ENCODE results near the gene MOCS1. TPM values are rescaled to one million over a fixed set of nuclear protein-coding genes. Genes with fewer than 3 reads are reported as not detected.
A peak's percentile ranks its signal among the peaks of the same experiment; 100 is the strongest.

The MOCS1 gene
- 10 to 100 TPM; 23.4 to 39.8 (median 33.1) TPM for total RNA-seq

GRCh38 chr6:39934131-39934757, at the start of gene MOCS1:
Gene MOCS1 (minus strand): TSS chr6:39934462. CDS start chr6:39934417, 45 bp downstream.
- Histone ChIP-seq H3K4me3 (replicated peaks in 1 of 3) (peak within 1 kb of the TSS; percentile 59 to 77 (median 73)), H3K9me3 (no peaks in the 10 kb centered on the region), H3K27me3 (no peaks in the 10 kb centered on the region), H3K36me3 (no peaks in the 10 kb centered on the region), H3K4me1 (peaks cover 26 to 33% of the 10 kb centered on the region in 2 donors), H3K27ac (peak within 1 kb of the TSS; percentile 73 to 92 (median 79))
- DNase-seq = peak; percentile 86 to 89
- TF ChIP-seq POLR2A (IDR thresholded peaks at IDR 0.05) = peak in 1 of 2 donors; percentile 68
- TF ChIP-seq, protein P1, sequence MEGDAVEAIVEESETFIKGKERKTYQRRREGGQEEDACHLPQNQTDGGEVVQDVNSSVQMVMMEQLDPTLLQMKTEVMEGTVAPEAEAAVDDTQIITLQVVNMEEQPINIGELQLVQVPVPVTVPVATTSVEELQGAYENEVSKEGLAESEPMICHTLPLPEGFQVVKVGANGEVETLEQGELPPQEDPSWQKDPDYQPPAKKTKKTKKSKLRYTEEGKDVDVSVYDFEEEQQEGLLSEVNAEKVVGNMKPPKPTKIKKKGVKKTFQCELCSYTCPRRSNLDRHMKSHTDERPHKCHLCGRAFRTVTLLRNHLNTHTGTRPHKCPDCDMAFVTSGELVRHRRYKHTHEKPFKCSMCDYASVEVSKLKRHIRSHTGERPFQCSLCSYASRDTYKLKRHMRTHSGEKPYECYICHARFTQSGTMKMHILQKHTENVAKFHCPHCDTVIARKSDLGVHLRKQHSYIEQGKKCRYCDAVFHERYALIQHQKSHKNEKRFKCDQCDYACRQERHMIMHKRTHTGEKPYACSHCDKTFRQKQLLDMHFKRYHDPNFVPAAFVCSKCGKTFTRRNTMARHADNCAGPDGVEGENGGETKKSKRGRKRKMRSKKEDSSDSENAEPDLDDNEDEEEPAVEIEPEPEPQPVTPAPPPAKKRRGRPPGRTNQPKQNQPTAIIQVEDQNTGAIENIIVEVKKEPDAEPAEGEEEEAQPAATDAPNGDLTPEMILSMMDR (IDR thresholded peaks at IDR 0.05) = no peak
- WGBS, 2 donors = 2 to 7% methylated on average over 10 to 23 of the region's 46 CpGs
- intact Hi-C loops (cut with DNase I) = no loop called here

- Histone ChIP-seq H3K9me3 (no peaks in the 10 kb centered on the region), H3K27ac (no peak overlapping the region), H3K27me3 (no peaks in the 10 kb centered on the region), H3K4me1 (peaks cover 4 to 9% of the 10 kb centered on the region in 2 donors), H3K4me3 (replicated peaks in 1 of 3) (no peak overlapping the region), H3K36me3 (no peaks in the 10 kb centered on the region)
- DNase-seq = no peak
- TF ChIP-seq, protein P1 (IDR thresholded peaks at IDR 0.05) = no peak
- no peak for TF ChIP-seq POLR2A (IDR thresholded peaks at IDR 0.05)
- intact Hi-C loops (cut with DNase I) = loop anchor here (2.0 kb wide), 1 partner anchor 325 kb away; no protein-coding TSS in a partner anchor
Observed at GRCh38 chr6:39984051-39984450, 49.8 kb upstream of the MOCS1 start.

DNA sequence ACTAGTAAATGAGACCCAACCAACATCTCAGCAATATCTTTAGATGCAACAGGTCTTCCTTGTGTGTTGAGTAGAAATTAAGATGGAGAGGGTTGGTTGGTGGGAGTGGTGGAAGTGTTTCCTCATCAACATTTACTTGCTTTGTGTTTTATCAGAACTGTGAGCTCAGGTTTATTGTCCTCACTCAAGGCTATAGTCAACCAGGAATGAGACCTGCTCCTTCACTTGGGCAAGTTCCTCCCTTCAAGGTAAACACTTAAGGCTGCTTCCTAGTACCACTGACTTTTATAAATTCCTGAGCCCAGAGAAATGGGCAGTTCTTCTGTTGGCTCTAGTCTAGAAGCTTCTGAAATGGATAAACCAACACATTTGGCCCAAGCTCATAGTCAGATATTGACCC, 48.9 kb upstream of the MOCS1 start:
- intact Hi-C loops (cut with DNase I) = no loop called here
- H3K27me3 ChIP-seq = no peaks in the 10 kb centered on the region
- H3K36me3 ChIP-seq = no peaks in the 10 kb centered on the region
- TF ChIP-seq, protein P1 (IDR thresholded peaks at IDR 0.05) = no peak
- TF ChIP-seq POLR2A (IDR thresholded peaks at IDR 0.05) = no peak
- H3K4me3 ChIP-seq (replicated peaks in 1 of 3) = no peak overlapping the region
- DNase-seq = no peak
- H3K4me1 ChIP-seq = peaks cover 4 to 14% of the 10 kb centered on the region in 2 donors
- H3K27ac ChIP-seq = no peak overlapping the region
- H3K9me3 ChIP-seq = no peaks in the 10 kb centered on the region

- H3K4me1 ChIP-seq = peaks cover 4 to 14% of the 10 kb centered on the region in 2 donors
- intact Hi-C loops (cut with DNase I) = no loop called here
Observed at GRCh38 chr6:39982720-39983119, 48.5 kb upstream of the MOCS1 start.

More at GRCh38 chr6:39982720-39983119, 48.5 kb upstream of the MOCS1 start:
- no peak overlapping the region for H3K4me3 ChIP-seq (replicated peaks in 1 of 3)
- DNase-seq = no peak
- no peaks in the 10 kb centered on the region for H3K36me3 ChIP-seq
- no peaks in the 10 kb centered on the region for H3K9me3 ChIP-seq
- no peak overlapping the region for H3K27ac ChIP-seq
- TF ChIP-seq POLR2A (IDR thresholded peaks at IDR 0.05) = no peak
- TF ChIP-seq, protein P1 (IDR thresholded peaks at IDR 0.05) = no peak
- H3K27me3 ChIP-seq = no peaks in the 10 kb centered on the region

All from thyroid gland (tissue), 4 donors.